OCI-LY7 (cell line): Measurements from ENCODE around the gene NDUFS4.

Source experiments
- CTCF ChIP-seq: fragments of 200-600 bp; sonication (generic); conservative IDR thresholded peaks from 2 replicates; pipeline ENCODE4 v1.5.1; 2014; ENCODE audit warnings: mild to moderate bottlenecking, antibody characterized with exemption, low read length, moderate library complexity, mixed read lengths
- EZH2phosphoT487 ChIP-seq: fragments of 200-600 bp; sonication (generic); IDR thresholded peaks from 2 replicates; pipeline ENCODE4 v1.6.1; 2018; ENCODE audit warnings: low read depth, borderline replicate concordance, mild to moderate bottlenecking, mixed run types, antibody characterized with exemption, low read length, moderate library complexity, mixed read lengths

- TF ChIP-seq CTCF (no peak), EZH2phosphoT487 (no peak)
These were observed 34.0 kb downstream of the NDUFS4 start for GRCh38 chr5:53594419-53594818.
